Type B pancreatic cell (in vitro differentiated cells): ENCODE data around the gene NPVF. TPM values are rescaled to one million over a fixed set of nuclear protein-coding genes. Genes with fewer than 3 reads are reported as not detected.
A peak's percentile ranks its signal among the peaks of the same experiment; 100 is the strongest.

Experiments
- DNase-seq: peaks from one replicate; pipeline ENCODE4 v3.0.0; 2021; ENCODE audit warnings: mixed read lengths; ENCODE audit not compliant: unreplicated experiment; ENCODE audit errors: extremely low spot score
- H3K27ac Mint-ChIP-seq: 2 replicates; pipeline ENCODE4 v1.8.0; 2021; ENCODE audit warnings: mild to moderate bottlenecking, mixed read lengths
- H3K27me3 Mint-ChIP-seq: 2 replicates; pipeline ENCODE4 v1.8.0; 2021; ENCODE audit warnings: mixed read lengths
- H3K36me3 Mint-ChIP-seq: 2 replicates; pipeline ENCODE4 v1.8.0; 2021; ENCODE audit warnings: mixed read lengths
- H3K4me1 Mint-ChIP-seq: one replicate; pipeline ENCODE4 v1.8.0; 2021; ENCODE audit warnings: mixed read lengths; ENCODE audit not compliant: unreplicated experiment
- H3K4me3 Mint-ChIP-seq: 2 replicates; pipeline ENCODE4 v1.8.0; 2021; ENCODE audit warnings: mild to moderate bottlenecking, mixed read lengths
- H3K9me3 Mint-ChIP-seq: 2 replicates; pipeline ENCODE4 v1.8.0; 2021; ENCODE audit warnings: mixed read lengths
- CTCF ChIP-seq: fragments of 200-600 bp; sonication (generic); conservative IDR thresholded peaks from 2 replicates; pipeline ENCODE4 v1.5.0; 2021; ENCODE audit warnings: antibody characterized with exemption, mild to moderate bottlenecking
- total RNA-seq: library from RNA; stranded (reverse); gene quantifications from 2 replicates; pipeline ENCODE4 v1.2.1, GENCODE V29; 2021; ENCODE audit warnings: low replicate concordance

Gene NPVF
- total RNA-seq, 1 donor from 2014 or later = not detected

- Mint-ChIP-seq H3K4me1 (peaks cover 4% of the 10 kb centered on the region), H3K27me3 (peaks cover 4% of the 10 kb centered on the region), H3K9me3 (no peaks in the 10 kb centered on the region), H3K36me3 (no peaks in the 10 kb centered on the region), H3K27ac (no peak overlapping the region), H3K4me3 (no peak overlapping the region)
- DNase-seq = no peak
- TF ChIP-seq CTCF = peak; percentile 92
Observed at GRCh38 chr7:25216837-25217236, 11.4 kb downstream of the NPVF start.

- no peak overlapping the region for H3K27ac Mint-ChIP-seq
- H3K27me3 Mint-ChIP-seq = no peaks in the 10 kb centered on the region
- peaks cover 4% of the 10 kb centered on the region for H3K4me1 Mint-ChIP-seq
- H3K4me3 Mint-ChIP-seq = no peak overlapping the region
- no peak for TF ChIP-seq CTCF
- no peaks in the 10 kb centered on the region for H3K36me3 Mint-ChIP-seq
- no peaks in the 10 kb centered on the region for H3K9me3 Mint-ChIP-seq
- DNase-seq = no peak
Observed at GRCh38 chr7:25215694-25216335, 12.5 kb downstream of the NPVF start.

- H3K4me3 Mint-ChIP-seq = no peak overlapping the region
- peaks cover 4% of the 10 kb centered on the region for H3K27me3 Mint-ChIP-seq
- no peaks in the 10 kb centered on the region for H3K4me1 Mint-ChIP-seq
- no peak for TF ChIP-seq CTCF
- DNase-seq = no peak
- H3K9me3 Mint-ChIP-seq = no peaks in the 10 kb centered on the region
- H3K36me3 Mint-ChIP-seq = no peaks in the 10 kb centered on the region
- no peak overlapping the region for H3K27ac Mint-ChIP-seq
Observed at GRCh38 chr7:25208525-25209221, 19.6 kb downstream of the NPVF start.

- no peak for TF ChIP-seq CTCF
- H3K36me3 Mint-ChIP-seq = no peaks in the 10 kb centered on the region
Observed at GRCh38 chr7:25207887-25208286, 20.4 kb downstream of the NPVF start.

GRCh38 chr7:25206765-25207164, 21.5 kb downstream of the NPVF start:
- Mint-ChIP-seq H3K27ac (no peak overlapping the region), H3K4me1 (no peaks in the 10 kb centered on the region), H3K4me3 (no peak overlapping the region), H3K27me3 (peaks cover 4% of the 10 kb centered on the region), H3K9me3 (no peaks in the 10 kb centered on the region), H3K36me3 (no peaks in the 10 kb centered on the region)
- no peak for DNase-seq
- no peak for TF ChIP-seq CTCF

More at GRCh38 chr7:25207887-25208286, 20.4 kb downstream of the NPVF start:
- Mint-ChIP-seq H3K4me3 (no peak overlapping the region), H3K27ac (no peak overlapping the region), H3K9me3 (no peaks in the 10 kb centered on the region), H3K4me1 (no peaks in the 10 kb centered on the region), H3K27me3 (peaks cover 4% of the 10 kb centered on the region)
- DNase-seq = no peak
